Adrenal gland (tissue), 12 donors: ENCODE results near the gene BBX. TPM values are rescaled to one million over a fixed set of nuclear protein-coding genes. Genes with fewer than 3 reads are reported as not detected.

ENCODE experiments used
- DNase-seq, 7 donors: peaks; one replicate each; pipeline ENCODE4 v3.0.0-alpha.2; 2019 to 2020
- H3K27ac ChIP-seq, 5 donors: fragments of 200-600 bp; sonication (generic) in 4 of 5; 1 replicate in 3 of 5; 2 replicates in 2 of 5; pipeline versions ENCODE4 v1.5.1 to v1.8.0; 2016 to 2020; ENCODE audit warnings: mild to moderate bottlenecking in 1 of 5
- H3K27me3 ChIP-seq: fragments of 200-600 bp; 2 replicates; pipeline ENCODE4 v1.8.0; 2021
- H3K36me3 ChIP-seq, 2 donors: fragments of 200-600 bp; replicated peaks in 1 of 2; 1 replicate in 1 of 2; 2 replicates in 1 of 2; pipeline versions ENCODE4 v1.5.1 to v1.8.0; 2018 to 2022
- H3K4me1 ChIP-seq, 2 donors: fragments of 200-600 bp; replicated peaks in 1 of 2; 1 replicate in 1 of 2; 2 replicates in 1 of 2; pipeline versions ENCODE4 v1.5.1 to v1.8.0; 2018 to 2021
- H3K4me3 ChIP-seq, 4 donors: fragments of 200-600 bp; sonication (generic) in 3 of 4; one replicate each; pipeline ENCODE4 v1.5.1; 2016 to 2018
- H3K9me3 ChIP-seq, 3 donors: fragments of 200-600 bp; sonication (generic) in 1 of 3; replicated peaks in 1 of 3; 1 replicate in 2 of 3; 2 replicates in 1 of 3; pipeline versions ENCODE4 v1.5.1 to v1.8.0; 2016 to 2021
- CTCF ChIP-seq, 6 experiments: fragments of 450-650 bp in 4 of 6; fragments of 200-600 bp in 2 of 6; sonication (generic) in 1 of 6; IDR thresholded peaks; 1 replicate in 5 of 6; 2 replicates in 1 of 6; pipeline versions ENCODE4 v1.5.1 to v1.8.0; 2016 to 2021; ENCODE audit warnings: antibody characterized with exemption in 6 of 6, mild to moderate bottlenecking in 2 of 6, moderate library complexity in 1 of 6
- POLR2A ChIP-seq, 2 donors: fragments of 450-650 bp; IDR thresholded peaks; one replicate each; pipeline ENCODE4 v1.6.1; 2017; ENCODE audit warnings: antibody characterized with exemption in 2 of 2, mild to moderate bottlenecking in 2 of 2, moderate library complexity in 1 of 2
- WGBS, 4 donors: extraction: QIAGEN DNeasy Blood & Tissue Kit in 2 of 4; methylation state at CpG; one replicate each; pipeline versions ENCODE4 v1.1.5 to v1.1.7; 2013 to 2017; 5-methylcytosine and 5-hydroxymethylcytosine counted together
- intact Hi-C, 2 donors: fragments of 100-400 bp; cut with DNase I; formaldehyde crosslinking; loops; one replicate each; pipeline versions ENCODE4 v1.14.1 to v1.15.0; 2022 to 2023
- polyA plus RNA-seq, 3 donors: library from polyadenylated mRNA; stranded (reverse); fragments of 200-250 nt in 2 of 3; fragments of 350-450 nt in 1 of 3; fragmentation: Illumina TruSeq in 1 of 3; extraction: RNeasy Lipid Tissue Mini Kit (QIAGEN cat#74804) in 1 of 3; gene quantifications; one replicate each; pipeline ENCODE4 v1.2.3, GENCODE V29; 2013 to 2014
- total RNA-seq, 9 donors: library from RNA; depleted of rRNA in 4 of 9; stranded (reverse); fragments of >200 nt in 4 of 9; fragments of 120-200 nt in 1 of 9; fragmentation: NEBNext Ultra II Directional in 1 of 9; extraction: Animal tissue kit (Norgen Biotek cat#: 25700) in 1 of 9; gene quantifications; one replicate each; pipeline versions ENCODE4 v1.1.0 to v1.2.4, GENCODE V29; 2013 to 2023
- donor health status: healthy with polysubstance abuse.
- donor health status: Bipolar disorder and iron deficiency.
- donor health status: DM: yes; HTN: yes; CAD: no.
- donor health status: DM: no; HTN: no; CAD: no.
- donor health status: DM: no; HTN: no; CAD: no.
- donor health status: DM: yes; HTN: yes; CAD: no.

Gene BBX
- total and polyA plus RNA-seq, 12 donors: 12.8 to 208 (median 116) TPM

- no peaks in the 10 kb centered on the region for H3K9me3 ChIP-seq
- no peak for TF ChIP-seq CTCF (IDR thresholded peaks at IDR 0.05)
- no peak for TF ChIP-seq POLR2A (IDR thresholded peaks at IDR 0.05)
- no peaks in the 10 kb centered on the region for H3K4me1 ChIP-seq
- DNase-seq: no peak
- intact Hi-C loops: loop anchor here in 1 of 2 donors (10.0 kb wide), 1 partner anchor 50 kb away; no protein-coding TSS in a partner anchor
- WGBS, 4 donors: 68 to 89% (median 79%) methylated on average over 3 of the region's 3 CpGs
- H3K4me3 ChIP-seq: no peak overlapping the region
- H3K27ac ChIP-seq: no peak overlapping the region
- H3K36me3 ChIP-seq: peaks cover 0 to 8% of the 10 kb centered on the region in 2 donors
- no peaks in the 10 kb centered on the region for H3K27me3 ChIP-seq
Observed at GRCh38 chr3:107734317-107734716, 211.6 kb downstream of the BBX start.

- intact Hi-C loops: loop anchor here in 1 of 2 donors (10.0 kb wide), 1 partner anchor 53 kb away; no protein-coding TSS in a partner anchor
- TF ChIP-seq POLR2A (IDR thresholded peaks at IDR 0.05): no peak
- TF ChIP-seq CTCF (IDR thresholded peaks at IDR 0.05): no peak
Observed at GRCh38 chr3:107737914-107738313, 215.2 kb downstream of the BBX start.

GRCh38 chr3:107738486-107739183 is 215.9 kb downstream of the BBX start:
- no peaks in the 10 kb centered on the region for H3K9me3 ChIP-seq
- H3K27ac ChIP-seq: no peak overlapping the region
- 60 to 78% (median 63%) methylated on average over 4 to 5 of the region's 5 CpGs for WGBS, 4 donors
- intact Hi-C loops: loop anchor here in 1 of 2 donors (10.0 kb wide), 1 partner anchor 54 kb away; no protein-coding TSS in a partner anchor
- H3K36me3 ChIP-seq: no peaks in the 10 kb centered on the region
- H3K27me3 ChIP-seq: no peaks in the 10 kb centered on the region
- H3K4me1 ChIP-seq: no peaks in the 10 kb centered on the region
- peak in 6 of 7 donors; percentile 13 to 53 (median 24) for DNase-seq
- no peak overlapping the region for H3K4me3 ChIP-seq
- TF ChIP-seq POLR2A (IDR thresholded peaks at IDR 0.05) (no peak), CTCF (IDR thresholded peaks at IDR 0.05) (no peak)

More at GRCh38 chr3:107737914-107738313, 215.2 kb downstream of the BBX start:
- no peak for DNase-seq
- Histone ChIP-seq H3K4me3 (no peak overlapping the region), H3K27ac (no peak overlapping the region), H3K36me3 (no peaks in the 10 kb centered on the region), H3K27me3 (no peaks in the 10 kb centered on the region), H3K9me3 (no peaks in the 10 kb centered on the region), H3K4me1 (no peaks in the 10 kb centered on the region)

- 62 to 63% (median 63%) methylated on average over 3 of the region's 3 CpGs for WGBS, 4 donors
- intact Hi-C loops: loop anchor here in 1 of 2 donors (10.0 kb wide), 1 partner anchor 54 kb away; no protein-coding TSS in a partner anchor
- Histone ChIP-seq H3K4me3 (no peak overlapping the region), H3K9me3 (no peaks in the 10 kb centered on the region), H3K4me1 (peaks cover 0 to 3% of the 10 kb centered on the region in 2 donors), H3K27me3 (no peaks in the 10 kb centered on the region), H3K36me3 (no peaks in the 10 kb centered on the region), H3K27ac (no peak overlapping the region)
- TF ChIP-seq CTCF (IDR thresholded peaks at IDR 0.05): no peak
- no peak for TF ChIP-seq POLR2A (IDR thresholded peaks at IDR 0.05)
- DNase-seq: no peak
Observed at GRCh38 chr3:107739227-107739626, 216.5 kb downstream of the BBX start.
